Measurements from ENCODE around the gene S100A1.

The S100A1 gene

GRCh38 chr1:153611356-153611755 lies 16.9 kb upstream of the S100A1 start:
- DNase-seq = no peak

- no peak for DNase-seq
Observed at GRCh38 chr1:153612111-153612754, 16.0 kb upstream of the S100A1 start.

GRCh38 chr1:153612755-153613331 lies 15.4 kb upstream of the S100A1 start, which contains the start of gene S100A16:
S100A16 (minus strand) TSS chr1:153613137; CDS start chr1:153608151, 4,986 bp downstream.
- no peak for DNase-seq

- DNase-seq = no peak
Observed at GRCh38 chr1:153613406-153613805, 14.8 kb upstream of the S100A1 start.

- no peak for DNase-seq
Observed at GRCh38 chr1:153614189-153614900, 13.9 kb upstream of the S100A1 start.

- DNase-seq = no peak
Observed at GRCh38 chr1:153614906-153615305, 13.3 kb upstream of the S100A1 start.

- no peak for DNase-seq
Observed at GRCh38 chr1:153615406-153615805, 12.8 kb upstream of the S100A1 start.

DNA sequence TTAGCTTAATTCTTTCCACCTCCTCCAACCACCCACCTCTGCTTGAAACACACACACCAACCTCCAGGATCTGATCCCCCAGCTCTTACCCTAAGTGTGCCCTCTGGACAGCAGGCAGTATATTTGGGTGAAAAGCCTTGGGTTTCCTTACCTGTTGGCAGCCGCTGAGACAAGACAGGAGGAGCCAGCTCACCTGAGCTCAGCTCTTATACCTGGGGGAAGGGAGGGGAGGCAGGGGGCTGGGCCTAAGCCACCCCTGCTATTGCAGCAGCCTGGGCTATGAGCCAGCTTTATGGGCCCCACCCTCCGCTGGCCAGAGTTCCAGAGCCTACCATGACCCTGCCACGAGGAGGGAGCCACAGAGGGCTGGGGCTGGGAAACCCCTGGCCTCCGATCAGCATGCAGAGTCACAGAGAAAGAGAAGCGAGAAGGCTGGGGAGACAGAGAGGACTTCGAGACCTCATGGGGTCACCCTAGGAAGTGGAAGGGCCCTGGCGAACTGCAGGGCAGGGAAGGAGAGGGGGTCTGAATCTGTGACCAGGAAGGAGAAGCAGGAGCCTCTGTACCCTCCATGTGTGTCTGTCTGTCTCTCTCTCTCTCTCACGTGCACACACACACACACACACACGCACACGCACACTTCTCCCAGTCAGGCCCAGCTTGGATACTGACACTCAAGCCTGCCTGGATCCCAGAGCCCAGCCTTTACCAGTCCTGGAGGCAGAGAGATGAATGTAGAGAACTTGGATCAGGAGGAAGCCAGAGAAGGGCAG lies 11.9 kb upstream of the S100A1 start, which contains the start of gene S100A14:
S100A14 (minus strand) TSS at position 182 of the 773 bp plus-strand sequence. CDS start 467 bp downstream, outside the sequence.
- no peak for DNase-seq

- DNase-seq = no peak
Observed at GRCh38 chr1:153616917-153617311, 11.3 kb upstream of the S100A1 start.

GRCh38 chr1:153617663-153618062 lies 10.6 kb upstream of the S100A1 start:
- DNase-seq = peak; percentile 88 to 92

DNA sequence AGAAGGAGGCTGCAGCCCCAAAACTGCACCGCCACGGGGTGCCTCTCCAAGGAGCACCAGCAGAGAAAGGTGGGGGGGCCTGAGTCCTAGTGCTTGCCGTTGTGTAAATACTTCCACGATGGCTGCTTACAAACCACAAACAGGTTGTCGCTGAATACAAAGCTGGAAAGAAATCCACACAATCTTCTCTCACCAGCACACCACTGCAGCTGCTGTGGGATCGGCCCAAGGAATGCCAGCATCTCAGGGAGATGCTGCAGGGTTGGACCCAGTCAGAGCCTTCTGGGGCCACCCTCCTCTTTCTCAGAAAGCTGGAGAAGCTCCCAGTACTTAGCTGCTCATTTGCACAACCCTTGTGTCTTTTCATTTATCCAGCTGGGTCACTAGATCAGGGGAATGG lies 9.1 kb upstream of the S100A1 start:
- no peak for DNase-seq

GRCh38 chr1:153623101-153623500 lies 5.1 kb upstream of the S100A1 start:
- no peak for DNase-seq

DNA sequence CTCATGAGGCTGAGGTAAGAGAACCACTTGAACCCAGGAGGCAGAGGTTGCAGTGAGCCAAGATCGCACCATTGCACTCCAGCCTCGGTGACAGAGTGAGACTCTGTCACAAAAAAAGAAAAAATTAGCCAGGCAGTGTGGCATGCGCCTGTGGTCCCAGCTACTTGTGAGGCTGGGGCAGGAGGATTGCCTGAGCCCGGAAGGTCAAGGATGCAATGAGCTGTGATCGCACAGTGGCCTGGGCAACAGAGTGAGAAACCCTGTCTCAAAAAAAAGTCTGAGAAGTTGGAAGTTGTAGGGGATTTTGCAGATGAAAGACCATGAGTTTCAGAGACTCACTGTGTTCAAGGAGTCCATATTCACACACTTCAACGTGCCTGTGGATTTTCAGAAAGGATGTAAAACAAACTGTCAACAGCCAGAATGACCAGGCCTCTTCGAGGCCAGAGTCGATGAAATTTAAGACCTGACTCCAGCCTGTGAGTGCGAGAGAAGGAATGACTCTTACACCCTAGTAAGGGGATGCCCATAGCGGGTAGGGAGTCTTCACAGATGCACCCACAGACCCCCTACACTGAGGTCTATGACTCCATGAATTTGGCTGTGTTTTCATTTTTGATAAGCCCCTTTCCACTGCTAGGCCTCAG lies 3.1 kb upstream of the S100A1 start:
- DNase-seq = no peak

- no peak for DNase-seq
Observed at GRCh38 chr1:153626477-153626903, 1.7 kb upstream of the S100A1 start.

- DNase-seq = no peak
Observed at GRCh38 chr1:153626904-153627714, 1.1 kb upstream of the S100A1 start, which contains the start of gene S100A13. S100A13 (minus strand) TSS chr1:153627505; CDS start chr1:153626472, 1,033 bp downstream.

- no peak for DNase-seq
Observed at GRCh38 chr1:153628638-153629342, 556 bp downstream of the S100A1 start.

DNA sequence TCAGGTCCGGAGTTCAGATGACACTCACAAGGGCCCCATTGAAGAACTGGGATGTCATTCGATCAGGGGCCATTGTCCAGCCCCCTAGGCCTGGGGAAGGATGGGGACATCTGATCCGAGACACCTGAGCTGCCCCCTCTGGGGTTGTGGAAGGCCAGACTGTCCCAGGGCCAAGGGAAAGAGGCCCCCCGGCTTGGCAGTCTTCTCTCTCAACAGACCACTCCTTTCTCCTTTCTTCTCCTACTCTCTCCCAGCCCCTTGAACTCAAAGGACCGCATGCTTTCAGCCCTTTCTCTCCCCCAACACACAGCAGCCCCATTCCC lies 1.1 kb downstream of the S100A1 start:
- DNase-seq = no peak

DNA sequence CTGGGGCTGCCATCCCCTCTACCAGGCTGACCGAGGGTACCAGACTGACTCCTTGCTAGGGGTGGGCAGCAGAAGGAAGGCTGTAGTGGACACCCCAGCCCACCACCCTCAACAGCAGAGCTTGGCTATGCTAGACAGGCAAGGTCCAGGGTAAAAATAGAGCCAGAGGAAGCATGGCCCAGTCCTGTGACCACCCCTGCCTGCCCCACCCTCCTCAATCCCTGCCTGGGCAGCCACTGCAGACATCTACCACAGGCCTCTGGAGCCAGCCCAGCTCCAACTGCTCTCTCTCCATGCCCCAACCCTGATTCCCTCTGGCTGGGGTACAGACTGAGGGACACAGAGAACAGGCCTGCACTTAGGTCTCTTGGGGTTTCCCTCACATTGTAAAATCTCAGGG lies 1.7 kb downstream of the S100A1 start:
- no peak for DNase-seq

DNA sequence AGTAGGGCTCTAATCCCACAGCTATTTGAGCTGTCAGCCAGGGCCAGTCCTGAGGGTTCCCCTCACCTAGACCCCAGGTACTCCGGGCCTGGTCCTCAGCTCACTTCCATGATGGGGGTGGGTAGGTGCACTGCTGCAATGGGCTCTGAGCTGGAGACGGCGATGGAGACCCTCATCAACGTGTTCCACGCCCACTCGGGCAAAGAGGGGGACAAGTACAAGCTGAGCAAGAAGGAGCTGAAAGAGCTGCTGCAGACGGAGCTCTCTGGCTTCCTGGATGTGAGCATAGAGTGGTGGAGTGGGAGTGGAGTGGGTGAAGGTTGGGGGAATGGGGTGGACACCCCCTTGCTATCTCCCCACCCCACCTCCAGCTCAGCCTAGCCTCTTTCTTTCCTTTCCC lies 2.1 kb downstream of the S100A1 start:
- DNase-seq = no peak

- no peak for DNase-seq
Observed at GRCh38 chr1:153631047-153632022, 3.1 kb downstream of the S100A1 start.
